Measurements from ENCODE around the gene ADGRD2. TPM values are rescaled to one million over a fixed set of nuclear protein-coding genes. Genes with fewer than 3 reads are reported as not detected.

Gene ADGRD2
- total RNA-seq, 1 experiment from 2014 or later: not detected

DNA sequence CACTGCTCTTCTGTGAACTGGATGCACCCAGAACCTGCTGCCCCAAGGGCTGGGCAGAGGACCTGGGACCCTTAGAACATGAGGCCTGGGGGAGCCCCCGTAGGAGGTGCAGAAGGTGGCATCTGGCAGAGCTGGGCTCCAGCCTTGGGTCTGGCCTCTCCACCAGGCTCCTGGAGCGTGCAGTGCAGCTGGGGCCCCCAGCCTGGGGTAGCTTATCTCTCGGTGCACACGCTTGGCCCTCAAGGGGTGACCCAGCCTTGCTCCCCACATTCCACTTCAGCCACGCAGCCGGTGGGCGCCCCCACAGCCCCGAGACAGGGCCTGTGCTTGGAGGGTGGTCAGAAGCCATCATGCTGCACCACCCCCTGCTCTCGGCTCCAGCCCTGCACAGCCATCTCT is 62.6 kb downstream of the ADGRD2 start:
- H3K27ac ChIP-seq (ENCODE audit: low read length): no peak overlapping the region
- H3K4me3 ChIP-seq (ENCODE audit: low read depth in 2 of 2, low read length in 2 of 2): no peak overlapping the region
- in situ Hi-C loops (cut with HindIII; ENCODE audit: low pct_unique_long_range_greater_than_20kb, low sequenced_read_pairs): no loop called here
- intact Hi-C loops (cut with micrococcal nuclease; ENCODE audit: unreplicated experiment): loop anchor here (10.0 kb wide), 1 partner anchor 98 kb away; the partner anchor contains the start of gene PSMB7
- H3K9me3 ChIP-seq (ENCODE audit: control insufficient read depth, insufficient read depth, low read depth, low read length): no peaks in the 10 kb centered on the region
- no peaks in the 10 kb centered on the region for H3K27me3 ChIP-seq (ENCODE audit: control insufficient read depth, insufficient read depth, low read length)
- H3K36me3 ChIP-seq (ENCODE audit: control insufficient read depth, insufficient read depth, low read length): no peaks in the 10 kb centered on the region; the same call in 1 of the 2 replicates
- peaks cover 11% of the 10 kb centered on the region; the same call in 1 of the 2 replicates for H3K4me1 ChIP-seq (ENCODE audit: control insufficient read depth, insufficient read depth, low read length)
- BruUV-seq (replicated peaks): no TSS peak
- ChIA-PET POLR2A (no interaction called here), CTCF (no interaction called here)
- ATAC-seq (peak; percentile 15; the same call in 1 of the 2 replicates), DNase-seq (ENCODE audit: low read depth, low spot score) (no peak)
- TF ChIP-seq, protein P1, sequence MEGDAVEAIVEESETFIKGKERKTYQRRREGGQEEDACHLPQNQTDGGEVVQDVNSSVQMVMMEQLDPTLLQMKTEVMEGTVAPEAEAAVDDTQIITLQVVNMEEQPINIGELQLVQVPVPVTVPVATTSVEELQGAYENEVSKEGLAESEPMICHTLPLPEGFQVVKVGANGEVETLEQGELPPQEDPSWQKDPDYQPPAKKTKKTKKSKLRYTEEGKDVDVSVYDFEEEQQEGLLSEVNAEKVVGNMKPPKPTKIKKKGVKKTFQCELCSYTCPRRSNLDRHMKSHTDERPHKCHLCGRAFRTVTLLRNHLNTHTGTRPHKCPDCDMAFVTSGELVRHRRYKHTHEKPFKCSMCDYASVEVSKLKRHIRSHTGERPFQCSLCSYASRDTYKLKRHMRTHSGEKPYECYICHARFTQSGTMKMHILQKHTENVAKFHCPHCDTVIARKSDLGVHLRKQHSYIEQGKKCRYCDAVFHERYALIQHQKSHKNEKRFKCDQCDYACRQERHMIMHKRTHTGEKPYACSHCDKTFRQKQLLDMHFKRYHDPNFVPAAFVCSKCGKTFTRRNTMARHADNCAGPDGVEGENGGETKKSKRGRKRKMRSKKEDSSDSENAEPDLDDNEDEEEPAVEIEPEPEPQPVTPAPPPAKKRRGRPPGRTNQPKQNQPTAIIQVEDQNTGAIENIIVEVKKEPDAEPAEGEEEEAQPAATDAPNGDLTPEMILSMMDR (IDR thresholded peaks at IDR 0.05): no peak
- TF ChIP-seq SIN3A (IDR thresholded peaks at IDR 0.05; ENCODE audit: borderline replicate concordance, insufficient read depth, low read depth, low read length): no peak
- TF ChIP-seq TCF7L2 (IDR thresholded peaks at IDR 0.05; ENCODE audit: low read depth, low read length): no peak
- no peak for TF ChIP-seq POLR2AphosphoS5 (IDR thresholded peaks at IDR 0.05; ENCODE audit: low read depth, low read length)
- TF ChIP-seq, protein P2, sequence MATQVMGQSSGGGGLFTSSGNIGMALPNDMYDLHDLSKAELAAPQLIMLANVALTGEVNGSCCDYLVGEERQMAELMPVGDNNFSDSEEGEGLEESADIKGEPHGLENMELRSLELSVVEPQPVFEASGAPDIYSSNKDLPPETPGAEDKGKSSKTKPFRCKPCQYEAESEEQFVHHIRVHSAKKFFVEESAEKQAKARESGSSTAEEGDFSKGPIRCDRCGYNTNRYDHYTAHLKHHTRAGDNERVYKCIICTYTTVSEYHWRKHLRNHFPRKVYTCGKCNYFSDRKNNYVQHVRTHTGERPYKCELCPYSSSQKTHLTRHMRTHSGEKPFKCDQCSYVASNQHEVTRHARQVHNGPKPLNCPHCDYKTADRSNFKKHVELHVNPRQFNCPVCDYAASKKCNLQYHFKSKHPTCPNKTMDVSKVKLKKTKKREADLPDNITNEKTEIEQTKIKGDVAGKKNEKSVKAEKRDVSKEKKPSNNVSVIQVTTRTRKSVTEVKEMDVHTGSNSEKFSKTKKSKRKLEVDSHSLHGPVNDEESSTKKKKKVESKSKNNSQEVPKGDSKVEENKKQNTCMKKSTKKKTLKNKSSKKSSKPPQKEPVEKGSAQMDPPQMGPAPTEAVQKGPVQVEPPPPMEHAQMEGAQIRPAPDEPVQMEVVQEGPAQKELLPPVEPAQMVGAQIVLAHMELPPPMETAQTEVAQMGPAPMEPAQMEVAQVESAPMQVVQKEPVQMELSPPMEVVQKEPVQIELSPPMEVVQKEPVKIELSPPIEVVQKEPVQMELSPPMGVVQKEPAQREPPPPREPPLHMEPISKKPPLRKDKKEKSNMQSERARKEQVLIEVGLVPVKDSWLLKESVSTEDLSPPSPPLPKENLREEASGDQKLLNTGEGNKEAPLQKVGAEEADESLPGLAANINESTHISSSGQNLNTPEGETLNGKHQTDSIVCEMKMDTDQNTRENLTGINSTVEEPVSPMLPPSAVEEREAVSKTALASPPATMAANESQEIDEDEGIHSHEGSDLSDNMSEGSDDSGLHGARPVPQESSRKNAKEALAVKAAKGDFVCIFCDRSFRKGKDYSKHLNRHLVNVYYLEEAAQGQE (IDR thresholded peaks at IDR 0.05; ENCODE audit: insufficient read depth in 1 of 2, low read depth in 2 of 2, low read length in 1 of 2): no peak

DNA sequence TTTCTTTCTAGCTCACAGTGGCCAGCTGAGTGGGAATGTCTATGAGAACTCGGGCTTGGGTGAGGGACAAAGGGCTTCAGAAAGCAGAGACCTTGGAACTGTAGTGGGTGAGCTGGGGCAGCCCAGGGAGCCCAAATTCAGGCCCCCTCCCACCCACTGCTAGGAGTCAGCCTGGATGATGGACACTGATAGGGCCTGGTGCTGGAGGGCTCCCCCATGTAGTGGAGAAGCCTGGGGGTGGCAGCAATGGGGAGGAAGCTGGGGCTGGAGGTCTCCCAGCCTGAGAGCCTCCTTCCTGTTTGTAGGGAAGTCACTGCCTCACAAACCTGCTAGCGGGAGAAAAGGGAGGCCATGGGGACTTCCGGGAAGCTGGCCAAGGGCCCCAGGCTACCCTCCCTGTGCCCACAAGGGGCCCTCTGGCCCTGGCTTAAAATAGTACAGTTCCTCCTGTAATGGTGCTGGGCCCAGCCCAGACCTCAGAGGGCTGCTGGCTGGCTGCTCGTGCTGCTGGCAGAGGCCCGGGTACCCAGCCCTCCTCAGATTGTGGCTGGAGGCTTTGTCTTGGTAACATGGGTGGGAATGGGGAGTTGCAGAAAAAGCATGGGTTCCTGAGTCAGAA is 63.2 kb downstream of the ADGRD2 start:
- Histone ChIP-seq H3K36me3 (ENCODE audit: control insufficient read depth, insufficient read depth, low read length) (no peaks in the 10 kb centered on the region; the same call in 1 of the 2 replicates), H3K27me3 (ENCODE audit: control insufficient read depth, insufficient read depth, low read length) (no peaks in the 10 kb centered on the region), H3K27ac (ENCODE audit: low read length) (no peak overlapping the region), H3K4me3 (ENCODE audit: low read depth in 2 of 2, low read length in 2 of 2) (no peak overlapping the region), H3K4me1 (ENCODE audit: control insufficient read depth, insufficient read depth, low read length) (peaks cover 11% of the 10 kb centered on the region; the same call in 1 of the 2 replicates), H3K9me3 (ENCODE audit: control insufficient read depth, insufficient read depth, low read depth, low read length) (no peaks in the 10 kb centered on the region)
- no peak for TF ChIP-seq TCF7L2 (IDR thresholded peaks at IDR 0.05; ENCODE audit: low read depth, low read length)
- TF ChIP-seq SIN3A (IDR thresholded peaks at IDR 0.05; ENCODE audit: borderline replicate concordance, insufficient read depth, low read depth, low read length): no peak
- TF ChIP-seq, protein P2 (IDR thresholded peaks at IDR 0.05; ENCODE audit: insufficient read depth in 1 of 2, low read depth in 2 of 2, low read length in 1 of 2): no peak
- TF ChIP-seq, protein P1 (IDR thresholded peaks at IDR 0.05): no peak
- no peak for TF ChIP-seq POLR2AphosphoS5 (IDR thresholded peaks at IDR 0.05; ENCODE audit: low read depth, low read length)
- ATAC-seq: peak; percentile 48
- no peak for DNase-seq (ENCODE audit: low read depth, low spot score)
- intact Hi-C loops (cut with micrococcal nuclease; ENCODE audit: unreplicated experiment): loop anchor here (10.0 kb wide), 1 partner anchor 99 kb away; the partner anchor contains the start of gene PSMB7
- BruUV-seq (replicated peaks): no TSS peak
- ChIA-PET POLR2A (no interaction called here), CTCF (no interaction called here)
- in situ Hi-C loops (cut with HindIII; ENCODE audit: low pct_unique_long_range_greater_than_20kb, low sequenced_read_pairs): no loop called here

Measured in Panc1 (cell line).